AG09319 (cell line): ENCODE data around the gene GCDH.
A peak's percentile ranks its signal among the peaks of the same experiment; 100 is the strongest.

Source experiments
- DNase-seq: peaks from one replicate; pipeline ENCODE4 v3.0.0-alpha.2; 2010; ENCODE audit warnings: low read depth; ENCODE audit errors: extremely low read depth
- CTCF ChIP-seq: IDR thresholded peaks from 2 replicates; pipeline ENCODE4 v1.5.1; 2011; ENCODE audit warnings: low read depth, mild to moderate bottlenecking, inconsistent platforms, low read length, moderate library complexity

The GCDH gene

GRCh38 chr19:12939975-12940423 lies 49.0 kb downstream of the GCDH start:
- no peak for TF ChIP-seq CTCF
- no peak for DNase-seq

GRCh38 chr19:12940897-12941296 lies 49.9 kb downstream of the GCDH start:
- DNase-seq: no peak
- no peak for TF ChIP-seq CTCF

GRCh38 chr19:12943437-12944044 lies 52.6 kb downstream of the GCDH start:
- no peak for DNase-seq
- no peak for TF ChIP-seq CTCF

GRCh38 chr19:12944104-12944674 lies 53.2 kb downstream of the GCDH start:
- TF ChIP-seq CTCF: no peak
- no peak for DNase-seq

- peak; percentile 95 for DNase-seq
- no peak for TF ChIP-seq CTCF
These were observed 54.6 kb downstream of the GCDH start, which contains the start of gene RAD23A for GRCh38 chr19:12945479-12946091. Gene RAD23A, plus strand, starts transcription at chr19:12945862. Its CDS starts 87 bp downstream, at chr19:12945949.

- DNase-seq: peak; percentile 52
- no peak for TF ChIP-seq CTCF
These were observed 55.2 kb downstream of the GCDH start for GRCh38 chr19:12946092-12946721.
